GM12878 (cell line): ENCODE results near the gene ZBTB16. TPM values are rescaled to one million over a fixed set of nuclear protein-coding genes. Genes with fewer than 3 reads are reported as not detected.

ENCODE experiments used
- ATAC-seq: fragments of 200-7000 bp; cut with Tn5 transposase; 3 replicates; pipeline ENCODE4 v1.9.1; 2020; ENCODE audit warnings: mild to moderate bottlenecking, moderate library complexity
- BruUV-seq: library from RNA; stranded (reverse); fragments of 400-500 nt; replicated peaks from 2 replicates; lab custom pipeline; 2021; lab: Mats Ljungman, UMichigan
- CTCF ChIA-PET: fragments of 300-600 bp; sonication (Branson Sonifier 250); formaldehyde crosslinking; extraction: SDS; loops from one replicate; lab custom pipeline; 2021; ENCODE audit warnings: inconsistent platforms; lab: Yijun Ruan, JAX
- POLR2A ChIA-PET: fragments of 350-600 bp; formaldehyde crosslinking; extraction: SDS; loops from one replicate; lab custom pipeline; 2021; ENCODE audit warnings: inconsistent platforms; lab: Charles Lee
- RAD21 ChIA-PET: fragments of 300-600 bp; sonication (Branson Sonifier 250); formaldehyde crosslinking; loops from one replicate; lab custom pipeline; 2023; ENCODE audit warnings: antibody characterized with exemption; ENCODE audit not compliant: unreplicated experiment; lab: Charles Lee
- SMC1A ChIA-PET: fragments of 300-600 bp; sonication (Branson Sonifier 250); formaldehyde crosslinking; loops from one replicate; lab custom pipeline; 2023; ENCODE audit not compliant: unreplicated experiment, uncharacterized antibody; lab: Charles Lee
- DNase-seq: peaks from one replicate; pipeline ENCODE4 v3.0.0-alpha.2; 2011; ENCODE audit warnings: low read depth, low spot score
- FAIRE-seq: peaks from 3 replicates; lab custom pipeline; 2011; peaks lifted over from hg19 to GRCh38; lab: Jason Lieb, UNC
- H2AFZ ChIP-seq: 2 replicates; pipeline ENCODE4 v1.6.0; 2011; ENCODE audit warnings: low read depth, low read length, control low read depth; ENCODE audit not compliant: control insufficient read depth
- H3K27ac ChIP-seq: 2 replicates; pipeline ENCODE4 v1.5.1; 2011; ENCODE audit warnings: control low read depth; ENCODE audit not compliant: control insufficient read depth, insufficient read depth
- H3K27me3 ChIP-seq, 2 experiments: replicated peaks in 1 of 2; 2 replicates each; pipeline versions ENCODE4 v1.6.0 to v1.6.1; 2011; ENCODE audit warnings: low read length in 1 of 2; ENCODE audit not compliant: control insufficient read depth in 2 of 2, insufficient read depth in 2 of 2
- H3K36me3 ChIP-seq, 2 experiments: 2 replicates each; pipeline ENCODE4 v1.5.1; 2011; ENCODE audit warnings: low read length in 1 of 2; ENCODE audit not compliant: control insufficient read depth in 2 of 2, insufficient read depth in 2 of 2
- H3K4me1 ChIP-seq: 2 replicates; pipeline ENCODE4 v1.6.1; 2011; ENCODE audit warnings: mild to moderate bottlenecking, low read length, moderate library complexity, mixed read lengths; ENCODE audit not compliant: control insufficient read depth, insufficient read depth
- H3K4me2 ChIP-seq: 2 replicates; pipeline ENCODE4 v1.6.0; 2011; ENCODE audit warnings: control low read depth; ENCODE audit not compliant: control insufficient read depth, insufficient read depth
- H3K4me3 ChIP-seq: fragments of 200-600 bp; sonication (generic); 2 replicates; pipeline ENCODE4 v1.5.1; 2016
- H3K79me2 ChIP-seq: 2 replicates; pipeline ENCODE4 v1.6.0; 2011; ENCODE audit warnings: low read length; ENCODE audit not compliant: control insufficient read depth, insufficient read depth
- H3K9ac ChIP-seq: 2 replicates; pipeline ENCODE4 v1.8.0; 2011; ENCODE audit warnings: low read length, control low read depth, mixed read lengths; ENCODE audit not compliant: control insufficient read depth, insufficient read depth
- H3K9me3 ChIP-seq: replicated peaks from 3 replicates; pipeline ENCODE4 v1.5.1; 2011; ENCODE audit warnings: mild to moderate bottlenecking, low read length; ENCODE audit not compliant: control insufficient read depth, insufficient read depth
- H4K20me1 ChIP-seq: 2 replicates; pipeline ENCODE4 v1.6.0; 2011; ENCODE audit not compliant: control insufficient read depth, insufficient read depth
- CREM ChIP-seq: IDR thresholded peaks from 2 replicates; pipeline ENCODE4 v1.6.1; 2014; ENCODE audit warnings: antibody characterized with exemption, low read depth
- EGR1 ChIP-seq, 2 experiments: IDR thresholded peaks; 1 replicate in 1 of 2; 2 replicates in 1 of 2; pipeline ENCODE4 v1.6.1; 2011 to 2012; ENCODE audit warnings: low read depth in 2 of 2, low read length in 2 of 2, borderline replicate concordance in 1 of 2, mild to moderate bottlenecking in 1 of 2, moderate library complexity in 1 of 2
- GATAD2B ChIP-seq: fragments of 450-650 bp; conservative IDR thresholded peaks from 2 replicates; pipeline ENCODE4 v1.6.1; 2017; ENCODE audit warnings: low read depth, mild to moderate bottlenecking, moderate library complexity
- MEF2B ChIP-seq: fragments of 450-650 bp; IDR thresholded peaks from 2 replicates; pipeline ENCODE4 v1.6.1; 2018; ENCODE audit warnings: mild to moderate bottlenecking, moderate library complexity; ENCODE audit not compliant: partially characterized antibody, poor library complexity, severe bottlenecking
- NFIC ChIP-seq: IDR thresholded peaks from 2 replicates; pipeline ENCODE4 v1.6.1; 2012; ENCODE audit warnings: low read depth, mild to moderate bottlenecking, inconsistent platforms, low read length, moderate library complexity
- RUNX3 ChIP-seq: IDR thresholded peaks from 2 replicates; pipeline ENCODE4 v1.6.1; 2012; ENCODE audit warnings: low read length, inconsistent platforms
- SRF ChIP-seq, 2 experiments: IDR thresholded peaks; 2 replicates each; pipeline ENCODE4 v1.6.1; 2011; ENCODE audit warnings: low read depth in 2 of 2, low read length in 2 of 2, mild to moderate bottlenecking in 1 of 2, moderate library complexity in 1 of 2
- TAF1 ChIP-seq: IDR thresholded peaks from 2 replicates; pipeline ENCODE4 v1.6.1; 2011; ENCODE audit warnings: mild to moderate bottlenecking, low read depth, low read length, borderline replicate concordance
- ZNF207 ChIP-seq: fragments of 450-650 bp; IDR thresholded peaks from 2 replicates; pipeline ENCODE4 v1.6.1; 2014; ENCODE audit warnings: antibody characterized with exemption, mild to moderate bottlenecking, borderline replicate concordance
- WGBS: methylation state at CpG from one replicate; pipeline ENCODE4 v1.1.6; 2016; ENCODE audit warnings: low lambda C conversion rate; ENCODE audit not compliant: insufficient replicate concordance, insufficient coverage; ENCODE audit errors: missing lambda C conversion rate; 5-methylcytosine and 5-hydroxymethylcytosine counted together
- in situ Hi-C: fragments of 300-500 bp; cut with MboI; formaldehyde crosslinking; loops from 9 replicates; pipeline ENCODE4 v1.14.3; 2018; ENCODE audit warnings: mixed read lengths
- intact Hi-C: fragments of 100-400 bp; cut with micrococcal nuclease; formaldehyde crosslinking; loops from one replicate; pipeline ENCODE4 v1.14.2; 2022; ENCODE audit not compliant: unreplicated experiment
- polyA plus RNA-seq, 11 experiments: library from polyadenylated mRNA; depleted of rRNA in 4 of 11; unstranded in 6 of 11; stranded (reverse) in 5 of 11; fragments of >200 nt; fragmentation: Nextera tagmentation in 4 of 11; fragmentation: Illumina TruSeq in 1 of 11; extraction: Ambion mirVana in 4 of 11; extraction: Trizol in 1 of 11; gene quantifications; 1 replicate in 1 of 11; 2 replicates in 10 of 11; pipeline versions ENCODE4 v1.2.1 to v1.2.3, GENCODE V29; 2011 to 2016; ENCODE audit warnings: inconsistent platforms in 2 of 11, missing spikeins in 2 of 11, low read depth in 1 of 11
- total RNA-seq, 4 experiments: library from RNA; depleted of rRNA in 3 of 4; stranded (reverse); fragments of >200 nt in 3 of 4; fragmentation: Illumina TruSeq in 1 of 4; extraction: Trizol in 1 of 4; gene quantifications; 2 replicates each; pipeline versions ENCODE4 v1.2.1 to v1.2.3, GENCODE V29; 2013 to 2021
- TF ChIP-seq, protein P1 (sequence below): fragments of 450-650 bp; IDR thresholded peaks from 2 replicates; pipeline ENCODE4 v1.6.1; 2017; ENCODE audit warnings: mild to moderate bottlenecking, low read depth, inconsistent platforms; ENCODE audit not compliant: poor library complexity, severe bottlenecking
- TF ChIP-seq, protein P2 (sequence below): IDR thresholded peaks from 2 replicates; pipeline ENCODE4 v1.6.1; 2012; ENCODE audit warnings: low read depth, low read length, improper control_type of control experiment
- TF ChIP-seq, protein P3 (sequence below): fragments of 450-650 bp; IDR thresholded peaks from 2 replicates; pipeline ENCODE4 v1.6.1; 2017; ENCODE audit warnings: antibody characterized with exemption, mild to moderate bottlenecking, moderate library complexity
- TF ChIP-seq, protein P4 (sequence below): fragments of 450-650 bp; IDR thresholded peaks from 2 replicates; pipeline ENCODE4 v1.6.1; 2017; ENCODE audit warnings: low read depth, mild to moderate bottlenecking, moderate library complexity

ZBTB16 gene
- total and polyA plus RNA-seq, 10 of the 15 experiments (the other 5 are each of a cell fraction or from before 2014, with no cell fraction given) = 0.38 TPM; not detected in 9

DNA sequence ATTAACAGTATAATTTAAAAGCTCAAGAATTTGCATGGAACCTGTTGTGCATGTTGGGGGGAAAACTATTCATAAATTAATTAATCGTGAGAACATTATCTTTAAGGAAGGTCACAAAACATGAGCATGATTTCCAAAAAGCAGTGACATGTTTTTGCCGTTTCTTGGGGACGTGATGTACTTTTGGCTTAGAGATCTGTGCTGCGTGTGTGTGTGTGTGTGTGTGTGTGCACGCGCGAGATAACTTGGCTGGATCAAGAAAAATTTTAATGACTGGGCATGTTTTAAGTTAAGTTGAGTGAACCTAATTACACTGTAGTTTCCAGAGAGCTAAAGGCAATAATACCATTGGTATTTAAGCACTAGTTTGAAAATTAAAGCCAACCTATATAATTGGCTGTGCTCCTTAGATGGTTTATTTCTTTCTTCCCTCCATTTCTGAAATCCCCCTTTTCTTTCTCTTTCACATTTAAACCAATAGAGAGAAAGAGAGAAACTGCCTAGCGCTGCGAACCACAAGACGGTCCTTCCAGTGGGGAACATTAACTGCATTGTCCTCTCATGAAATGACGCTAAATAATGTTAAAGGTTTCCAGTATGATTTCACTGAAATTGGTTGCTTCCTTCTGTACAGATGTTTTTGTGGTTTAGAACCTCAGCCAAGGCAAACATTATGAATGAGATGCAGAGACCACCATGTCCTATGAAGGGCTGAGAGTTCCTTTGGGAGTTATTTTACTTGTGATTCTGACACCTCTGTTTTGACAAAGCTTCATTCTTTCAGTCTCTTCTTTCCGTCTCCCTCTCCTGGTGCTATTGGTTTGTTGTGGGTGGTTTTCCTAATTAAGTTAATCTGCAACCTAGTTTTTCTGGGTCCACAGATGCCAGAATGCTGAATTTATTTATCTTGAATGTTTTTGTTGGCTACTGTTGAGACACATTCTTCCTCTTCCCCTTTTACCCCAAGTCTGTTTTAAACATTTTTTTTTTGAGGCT, 51.7 kb downstream of the ZBTB16 start (continued):
- TF ChIP-seq, protein P1, sequence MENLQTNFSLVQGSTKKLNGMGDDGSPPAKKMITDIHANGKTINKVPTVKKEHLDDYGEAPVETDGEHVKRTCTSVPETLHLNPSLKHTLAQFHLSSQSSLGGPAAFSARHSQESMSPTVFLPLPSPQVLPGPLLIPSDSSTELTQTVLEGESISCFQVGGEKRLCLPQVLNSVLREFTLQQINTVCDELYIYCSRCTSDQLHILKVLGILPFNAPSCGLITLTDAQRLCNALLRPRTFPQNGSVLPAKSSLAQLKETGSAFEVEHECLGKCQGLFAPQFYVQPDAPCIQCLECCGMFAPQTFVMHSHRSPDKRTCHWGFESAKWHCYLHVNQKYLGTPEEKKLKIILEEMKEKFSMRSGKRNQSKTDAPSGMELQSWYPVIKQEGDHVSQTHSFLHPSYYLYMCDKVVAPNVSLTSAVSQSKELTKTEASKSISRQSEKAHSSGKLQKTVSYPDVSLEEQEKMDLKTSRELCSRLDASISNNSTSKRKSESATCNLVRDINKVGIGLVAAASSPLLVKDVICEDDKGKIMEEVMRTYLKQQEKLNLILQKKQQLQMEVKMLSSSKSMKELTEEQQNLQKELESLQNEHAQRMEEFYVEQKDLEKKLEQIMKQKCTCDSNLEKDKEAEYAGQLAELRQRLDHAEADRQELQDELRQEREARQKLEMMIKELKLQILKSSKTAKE = no peak
- TF ChIP-seq, protein P2, sequence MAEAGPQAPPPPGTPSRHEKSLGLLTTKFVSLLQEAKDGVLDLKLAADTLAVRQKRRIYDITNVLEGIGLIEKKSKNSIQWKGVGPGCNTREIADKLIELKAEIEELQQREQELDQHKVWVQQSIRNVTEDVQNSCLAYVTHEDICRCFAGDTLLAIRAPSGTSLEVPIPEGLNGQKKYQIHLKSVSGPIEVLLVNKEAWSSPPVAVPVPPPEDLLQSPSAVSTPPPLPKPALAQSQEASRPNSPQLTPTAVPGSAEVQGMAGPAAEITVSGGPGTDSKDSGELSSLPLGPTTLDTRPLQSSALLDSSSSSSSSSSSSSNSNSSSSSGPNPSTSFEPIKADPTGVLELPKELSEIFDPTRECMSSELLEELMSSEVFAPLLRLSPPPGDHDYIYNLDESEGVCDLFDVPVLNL = no peak
- TF ChIP-seq EGR1 (IDR thresholded peaks at IDR 0.05; ENCODE audit: borderline replicate concordance in 1 of 2, low read depth in 2 of 2, low read length in 2 of 2) (no peak), RUNX3 (no peak)

DNA sequence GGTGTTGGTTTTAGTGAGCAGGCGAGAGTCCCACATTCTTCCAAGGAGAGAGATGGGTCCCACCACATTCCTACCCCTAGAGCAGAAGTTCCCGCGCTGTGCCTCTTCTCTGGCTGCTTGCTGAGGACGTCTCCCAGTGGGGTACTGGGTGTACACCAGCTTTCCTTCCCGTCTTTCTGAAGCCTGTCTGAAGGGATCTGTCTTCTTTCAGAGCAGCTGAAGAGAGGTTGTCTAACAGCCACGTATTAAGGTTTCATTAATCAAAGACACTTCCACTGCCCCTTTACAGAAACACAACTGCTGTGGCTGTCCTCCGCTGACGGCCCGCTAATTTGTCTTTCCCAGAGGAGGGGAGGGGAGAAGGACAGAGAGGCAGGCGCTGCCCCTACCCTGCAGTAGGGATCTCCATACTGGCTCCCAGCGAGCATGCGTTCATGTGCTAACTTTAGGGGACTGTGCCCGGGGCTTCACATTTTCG, 56.0 kb downstream of the ZBTB16 start:
- ATAC-seq (no peak), DNase-seq (no peak), FAIRE-seq (no peak)
- SMC1A ChIA-PET = no interaction called here
- intact Hi-C loops = no loop called here
- CTCF ChIA-PET = no interaction called here
- Histone ChIP-seq H3K4me1 (no peaks in the 10 kb centered on the region), H3K9me3 (no peaks in the 10 kb centered on the region), H3K27ac (no peak overlapping the region), H4K20me1 (no peaks in the 10 kb centered on the region), H3K27me3 (peaks cover 0 to 2% of the 10 kb centered on the region in 2 experiments; a peak in 2 of 4 replicates), H3K4me2 (no peak overlapping the region), H3K9ac (no peak overlapping the region), H2AFZ (no peak overlapping the region), H3K4me3 (no peak overlapping the region), H3K36me3 (no peaks in the 10 kb centered on the region), H3K79me2 (no peaks in the 10 kb centered on the region)
- POLR2A ChIA-PET = no interaction called here
- RAD21 ChIA-PET = no interaction called here
- no TSS peak for BruUV-seq
- 43% methylated on average over 14 of the region's 14 CpGs for WGBS
- in situ Hi-C loops = no loop called here
- TF ChIP-seq CREM (no peak), MEF2B (no peak), TAF1 (no peak), GATAD2B (no peak), SRF (IDR thresholded peaks at IDR 0.05; ENCODE audit: low read depth in 2 of 2, low read length in 2 of 2) (no peak), NFIC (no peak), ZNF207 (no peak)
- TF ChIP-seq, protein P3, sequence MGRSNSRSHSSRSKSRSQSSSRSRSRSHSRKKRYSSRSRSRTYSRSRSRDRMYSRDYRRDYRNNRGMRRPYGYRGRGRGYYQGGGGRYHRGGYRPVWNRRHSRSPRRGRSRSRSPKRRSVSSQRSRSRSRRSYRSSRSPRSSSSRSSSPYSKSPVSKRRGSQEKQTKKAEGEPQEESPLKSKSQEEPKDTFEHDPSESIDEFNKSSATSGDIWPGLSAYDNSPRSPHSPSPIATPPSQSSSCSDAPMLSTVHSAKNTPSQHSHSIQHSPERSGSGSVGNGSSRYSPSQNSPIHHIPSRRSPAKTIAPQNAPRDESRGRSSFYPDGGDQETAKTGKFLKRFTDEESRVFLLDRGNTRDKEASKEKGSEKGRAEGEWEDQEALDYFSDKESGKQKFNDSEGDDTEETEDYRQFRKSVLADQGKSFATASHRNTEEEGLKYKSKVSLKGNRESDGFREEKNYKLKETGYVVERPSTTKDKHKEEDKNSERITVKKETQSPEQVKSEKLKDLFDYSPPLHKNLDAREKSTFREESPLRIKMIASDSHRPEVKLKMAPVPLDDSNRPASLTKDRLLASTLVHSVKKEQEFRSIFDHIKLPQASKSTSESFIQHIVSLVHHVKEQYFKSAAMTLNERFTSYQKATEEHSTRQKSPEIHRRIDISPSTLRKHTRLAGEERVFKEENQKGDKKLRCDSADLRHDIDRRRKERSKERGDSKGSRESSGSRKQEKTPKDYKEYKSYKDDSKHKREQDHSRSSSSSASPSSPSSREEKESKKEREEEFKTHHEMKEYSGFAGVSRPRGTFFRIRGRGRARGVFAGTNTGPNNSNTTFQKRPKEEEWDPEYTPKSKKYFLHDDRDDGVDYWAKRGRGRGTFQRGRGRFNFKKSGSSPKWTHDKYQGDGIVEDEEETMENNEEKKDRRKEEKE = no peak
- TF ChIP-seq, protein P4, sequence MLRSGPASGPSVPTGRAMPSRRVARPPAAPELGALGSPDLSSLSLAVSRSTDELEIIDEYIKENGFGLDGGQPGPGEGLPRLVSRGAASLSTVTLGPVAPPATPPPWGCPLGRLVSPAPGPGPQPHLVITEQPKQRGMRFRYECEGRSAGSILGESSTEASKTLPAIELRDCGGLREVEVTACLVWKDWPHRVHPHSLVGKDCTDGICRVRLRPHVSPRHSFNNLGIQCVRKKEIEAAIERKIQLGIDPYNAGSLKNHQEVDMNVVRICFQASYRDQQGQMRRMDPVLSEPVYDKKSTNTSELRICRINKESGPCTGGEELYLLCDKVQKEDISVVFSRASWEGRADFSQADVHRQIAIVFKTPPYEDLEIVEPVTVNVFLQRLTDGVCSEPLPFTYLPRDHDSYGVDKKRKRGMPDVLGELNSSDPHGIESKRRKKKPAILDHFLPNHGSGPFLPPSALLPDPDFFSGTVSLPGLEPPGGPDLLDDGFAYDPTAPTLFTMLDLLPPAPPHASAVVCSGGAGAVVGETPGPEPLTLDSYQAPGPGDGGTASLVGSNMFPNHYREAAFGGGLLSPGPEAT = no peak
